Testis (tissue), 2 donors: ENCODE measurements around the gene ARAP2.

Experiments used
- POLR2A ChIP-seq: fragments of 450-650 bp; IDR thresholded peaks from one replicate; pipeline ENCODE4 v1.6.1; 2017; ENCODE audit warnings: antibody characterized with exemption, mild to moderate bottlenecking, moderate library complexity
- TF ChIP-seq, protein P1 (sequence below), 3 experiments: fragments of 450-650 bp in 2 of 3; fragments of 200-600 bp in 1 of 3; sonication (generic) in 1 of 3; IDR thresholded peaks; one replicate each; pipeline ENCODE4 v1.5.1; 2016 to 2019; ENCODE audit warnings: antibody characterized with exemption in 3 of 3, mild to moderate bottlenecking in 2 of 3, moderate library complexity in 1 of 3

DNA sequence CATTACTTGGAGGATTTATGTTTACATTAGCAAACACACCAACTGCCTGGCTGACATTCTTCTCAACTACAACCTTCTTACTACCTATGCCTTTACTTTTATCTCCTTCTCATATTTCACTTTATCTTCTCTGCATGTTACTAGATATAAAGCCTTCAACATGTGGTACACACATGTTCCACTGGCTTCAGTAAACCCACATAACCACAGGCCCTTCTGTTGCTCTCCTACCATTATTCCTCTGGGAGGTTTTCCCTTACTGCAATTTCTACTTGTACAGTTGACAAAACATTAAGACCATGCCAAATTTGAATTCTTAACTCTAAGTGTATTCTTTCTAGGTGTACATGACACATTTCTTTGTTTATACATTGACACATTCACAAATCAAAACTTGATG is 133.1 kb downstream of the ARAP2 start:
- TF ChIP-seq POLR2A: no peak
- TF ChIP-seq, protein P1, sequence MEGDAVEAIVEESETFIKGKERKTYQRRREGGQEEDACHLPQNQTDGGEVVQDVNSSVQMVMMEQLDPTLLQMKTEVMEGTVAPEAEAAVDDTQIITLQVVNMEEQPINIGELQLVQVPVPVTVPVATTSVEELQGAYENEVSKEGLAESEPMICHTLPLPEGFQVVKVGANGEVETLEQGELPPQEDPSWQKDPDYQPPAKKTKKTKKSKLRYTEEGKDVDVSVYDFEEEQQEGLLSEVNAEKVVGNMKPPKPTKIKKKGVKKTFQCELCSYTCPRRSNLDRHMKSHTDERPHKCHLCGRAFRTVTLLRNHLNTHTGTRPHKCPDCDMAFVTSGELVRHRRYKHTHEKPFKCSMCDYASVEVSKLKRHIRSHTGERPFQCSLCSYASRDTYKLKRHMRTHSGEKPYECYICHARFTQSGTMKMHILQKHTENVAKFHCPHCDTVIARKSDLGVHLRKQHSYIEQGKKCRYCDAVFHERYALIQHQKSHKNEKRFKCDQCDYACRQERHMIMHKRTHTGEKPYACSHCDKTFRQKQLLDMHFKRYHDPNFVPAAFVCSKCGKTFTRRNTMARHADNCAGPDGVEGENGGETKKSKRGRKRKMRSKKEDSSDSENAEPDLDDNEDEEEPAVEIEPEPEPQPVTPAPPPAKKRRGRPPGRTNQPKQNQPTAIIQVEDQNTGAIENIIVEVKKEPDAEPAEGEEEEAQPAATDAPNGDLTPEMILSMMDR (IDR thresholded peaks at IDR 0.05): no peak
